ENCODE measurements around the gene ME1.

GRCh38 chr6:83192456-83192855 is 238.4 kb downstream of the ME1 start:
- TF ChIP-seq POLR2A (IDR thresholded peaks at IDR 0.05; ENCODE audit: low read length), result no peak
- TF ChIP-seq GATA1 (IDR thresholded peaks at IDR 0.05; ENCODE audit: low read depth, low read length), result no peak
